NOMO-1 (cell line): ENCODE results near the gene EPHA1.
"Not testable (repeated sequence)": the region's sequence is repeated elsewhere in the genome, so short reads cannot be mapped to it uniquely, and the experiment has no call there.

ENCODE experiments used
- DNase-seq, 2 experiments: peaks; one replicate each; lab custom pipeline; 2025; ENCODE audit not compliant: unreplicated experiment in 2 of 2; lab: John Stamatoyannopoulos, UW

Gene EPHA1

GRCh38 chr7:143433759-143434158, 25.1 kb upstream of the EPHA1 start:
- DNase-seq = no peak

GRCh38 chr7:143431109-143431508, 22.5 kb upstream of the EPHA1 start:
- no peak for DNase-seq

GRCh38 chr7:143429770-143430698, 21.4 kb upstream of the EPHA1 start:
- DNase-seq = peak in 1 of 2 experiments; percentile 13

- no peak for DNase-seq
Observed at GRCh38 chr7:143426479-143427142, 18.0 kb upstream of the EPHA1 start.

GRCh38 chr7:143424476-143424875, 15.8 kb upstream of the EPHA1 start:
- DNase-seq = not testable (repeated sequence)

GRCh38 chr7:143422033-143422432, 13.4 kb upstream of the EPHA1 start:
- DNase-seq = no peak

- DNase-seq = not testable (repeated sequence)
Observed at GRCh38 chr7:143420624-143421023, 12.0 kb upstream of the EPHA1 start.

GRCh38 chr7:143419880-143420279, 11.2 kb upstream of the EPHA1 start:
- no peak for DNase-seq

GRCh38 chr7:143418681-143419458, 10.2 kb upstream of the EPHA1 start:
- no peak for DNase-seq

GRCh38 chr7:143417734-143418383, 9.2 kb upstream of the EPHA1 start:
- DNase-seq = no peak

GRCh38 chr7:143416565-143417149, 8.0 kb upstream of the EPHA1 start:
- peak; percentile 19 to 27 for DNase-seq

- DNase-seq = no peak
Observed at GRCh38 chr7:143415742-143416397, 7.2 kb upstream of the EPHA1 start.

GRCh38 chr7:143415209-143415608, 6.6 kb upstream of the EPHA1 start:
- DNase-seq = not testable (repeated sequence)

GRCh38 chr7:143413123-143413522, 4.5 kb upstream of the EPHA1 start:
- DNase-seq = no peak

- no peak for DNase-seq
Observed at GRCh38 chr7:143411976-143412708, 3.5 kb upstream of the EPHA1 start.

- DNase-seq = peak; percentile 57 to 79
Observed at GRCh38 chr7:143410521-143411004, 1.9 kb upstream of the EPHA1 start.

GRCh38 chr7:143408252-143408685, 387 bp downstream of the EPHA1 start:
- no peak for DNase-seq

GRCh38 chr7:143407287-143408251, 1.1 kb downstream of the EPHA1 start:
- peak; percentile 13 to 22 for DNase-seq
